Adrenal gland (tissue), 5 donors: ENCODE data around the gene KRT1.

Source experiments
- POLR2A ChIP-seq, 2 donors: fragments of 450-650 bp; IDR thresholded peaks; one replicate each; pipeline ENCODE4 v1.6.1; 2017; ENCODE audit warnings: antibody characterized with exemption in 2 of 2, mild to moderate bottlenecking in 2 of 2, moderate library complexity in 1 of 2
- TF ChIP-seq, protein P1 (sequence below), 6 experiments: fragments of 450-650 bp in 4 of 6; fragments of 200-600 bp in 2 of 6; sonication (generic) in 1 of 6; IDR thresholded peaks; 1 replicate in 5 of 6; 2 replicates in 1 of 6; pipeline versions ENCODE4 v1.5.1 to v1.8.0; 2016 to 2021; ENCODE audit warnings: antibody characterized with exemption in 6 of 6, mild to moderate bottlenecking in 2 of 6, moderate library complexity in 1 of 6
- donor health status: DM: no; HTN: no; CAD: no.

DNA sequence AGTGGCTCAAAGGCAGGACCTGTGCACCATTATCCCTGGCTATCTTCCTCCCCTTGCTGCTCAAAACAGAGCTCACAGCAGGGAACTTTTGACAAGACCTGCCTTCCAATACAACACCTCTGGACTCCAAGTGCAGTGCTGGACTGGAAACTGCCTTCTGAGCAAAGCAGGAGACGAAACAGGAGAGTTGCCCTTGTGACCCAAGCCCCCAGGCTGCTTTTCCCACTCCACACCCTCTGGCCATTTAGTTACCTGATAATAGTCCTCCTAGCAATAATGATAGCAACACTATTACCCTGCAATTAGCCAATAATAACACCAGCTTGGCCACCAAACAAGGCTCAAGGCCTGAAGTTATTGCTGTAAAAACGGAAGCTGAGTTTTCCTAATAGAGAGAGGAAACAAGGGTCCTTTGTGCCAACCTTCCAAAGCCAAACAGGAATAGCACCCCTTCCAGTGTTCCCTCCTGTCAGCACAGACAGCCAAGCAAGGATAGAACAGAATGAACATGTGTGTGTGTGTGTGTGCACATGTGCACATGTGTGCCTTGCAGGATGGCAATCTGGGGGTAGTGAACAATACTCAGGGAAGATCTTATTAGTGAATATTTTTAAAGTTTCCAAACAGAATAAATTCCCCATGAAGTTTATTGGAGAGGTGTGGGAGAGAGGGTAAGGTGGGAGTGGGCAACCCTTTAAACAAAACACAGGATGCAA, 52.7 kb downstream of the KRT1 start:
- TF ChIP-seq, protein P1, sequence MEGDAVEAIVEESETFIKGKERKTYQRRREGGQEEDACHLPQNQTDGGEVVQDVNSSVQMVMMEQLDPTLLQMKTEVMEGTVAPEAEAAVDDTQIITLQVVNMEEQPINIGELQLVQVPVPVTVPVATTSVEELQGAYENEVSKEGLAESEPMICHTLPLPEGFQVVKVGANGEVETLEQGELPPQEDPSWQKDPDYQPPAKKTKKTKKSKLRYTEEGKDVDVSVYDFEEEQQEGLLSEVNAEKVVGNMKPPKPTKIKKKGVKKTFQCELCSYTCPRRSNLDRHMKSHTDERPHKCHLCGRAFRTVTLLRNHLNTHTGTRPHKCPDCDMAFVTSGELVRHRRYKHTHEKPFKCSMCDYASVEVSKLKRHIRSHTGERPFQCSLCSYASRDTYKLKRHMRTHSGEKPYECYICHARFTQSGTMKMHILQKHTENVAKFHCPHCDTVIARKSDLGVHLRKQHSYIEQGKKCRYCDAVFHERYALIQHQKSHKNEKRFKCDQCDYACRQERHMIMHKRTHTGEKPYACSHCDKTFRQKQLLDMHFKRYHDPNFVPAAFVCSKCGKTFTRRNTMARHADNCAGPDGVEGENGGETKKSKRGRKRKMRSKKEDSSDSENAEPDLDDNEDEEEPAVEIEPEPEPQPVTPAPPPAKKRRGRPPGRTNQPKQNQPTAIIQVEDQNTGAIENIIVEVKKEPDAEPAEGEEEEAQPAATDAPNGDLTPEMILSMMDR (IDR thresholded peaks at IDR 0.05): no peak
- TF ChIP-seq POLR2A (IDR thresholded peaks at IDR 0.05): no peak
